AG09309 (cell line): ENCODE results near the gene DOK4.

Experiments
- DNase-seq: peaks from one replicate; pipeline ENCODE4 v3.0.0-alpha.2; 2010; ENCODE audit warnings: low read depth
- H3K4me3 ChIP-seq: 2 replicates; pipeline ENCODE4 v1.5.1; 2011; ENCODE audit warnings: mild to moderate bottlenecking, low read depth, low read length, moderate library complexity; ENCODE audit not compliant: control insufficient read depth
- CTCF ChIP-seq: IDR thresholded peaks from 2 replicates; pipeline ENCODE4 v1.5.1; 2011; ENCODE audit warnings: mild to moderate bottlenecking, low read depth, low read length, inconsistent platforms; ENCODE audit not compliant: insufficient read depth, control insufficient read depth; ENCODE audit errors: missing control alignments

DOK4 gene

GRCh38 chr16:57434003-57434402 is 52.3 kb downstream of the DOK4 start:
- no peak for TF ChIP-seq CTCF
- DNase-seq = no peak
- no peak overlapping the region for H3K4me3 ChIP-seq

GRCh38 chr16:57432989-57433388 is 53.3 kb downstream of the DOK4 start:
- no peak for TF ChIP-seq CTCF
- DNase-seq = no peak
- no peak overlapping the region for H3K4me3 ChIP-seq

DNA sequence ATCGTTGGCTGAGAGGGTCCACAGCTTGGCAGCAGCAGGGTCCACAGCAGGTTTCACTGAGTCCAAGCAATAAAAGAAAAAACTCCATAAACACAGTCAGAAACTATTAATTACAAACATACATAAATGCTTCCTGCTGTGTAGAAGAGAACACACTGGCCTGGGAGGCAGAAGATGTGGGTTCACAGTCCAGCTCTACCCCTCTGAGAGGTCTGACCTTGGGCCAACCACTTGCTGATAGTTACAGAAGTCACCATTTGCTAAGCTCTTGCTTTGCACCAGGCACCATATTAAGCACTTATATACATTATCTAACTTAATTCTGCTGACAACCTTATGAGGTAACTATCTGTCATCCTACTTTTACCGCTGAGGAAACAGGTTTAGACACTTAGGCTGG is 53.8 kb downstream of the DOK4 start:
- no peak for DNase-seq
- no peak overlapping the region for H3K4me3 ChIP-seq
- TF ChIP-seq CTCF = no peak

DNA sequence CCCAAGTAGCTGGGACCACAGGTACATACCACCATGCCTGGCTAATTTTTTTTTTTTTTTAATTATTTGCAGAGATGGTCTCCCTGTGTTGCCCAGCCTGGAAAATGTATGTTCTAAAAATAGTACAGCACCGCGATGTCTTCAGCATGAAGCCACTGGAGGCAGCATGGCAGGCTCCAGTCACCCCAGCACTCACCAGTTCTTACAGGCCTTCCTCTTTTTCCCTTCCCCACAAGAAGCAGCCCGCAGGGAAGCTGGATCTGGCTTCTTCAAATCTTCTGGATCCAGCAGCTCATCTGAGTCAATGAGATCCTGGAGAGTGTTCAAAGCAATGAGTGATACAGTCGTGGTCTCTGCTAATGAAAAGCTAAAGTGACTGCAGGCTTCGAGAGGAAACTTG is 55.3 kb downstream of the DOK4 start:
- no peak overlapping the region for H3K4me3 ChIP-seq

GRCh38 chr16:57427824-57428223 is 58.5 kb downstream of the DOK4 start:
- H3K4me3 ChIP-seq = no peak overlapping the region
- no peak for TF ChIP-seq CTCF
- DNase-seq = no peak

More for the DNA sequence above, 55.3 kb downstream of the DOK4 start:
- TF ChIP-seq CTCF = no peak
- DNase-seq = no peak

GRCh38 chr16:57427307-57427706 is 59.0 kb downstream of the DOK4 start:
- no peak for DNase-seq
- no peak for TF ChIP-seq CTCF
- no peak overlapping the region for H3K4me3 ChIP-seq

- TF ChIP-seq CTCF = no peak
- DNase-seq = no peak
- no peak overlapping the region for H3K4me3 ChIP-seq
Measured at GRCh38 chr16:57426356-57426755, 59.9 kb downstream of the DOK4 start.
